T follicular helper cell (primary cell): Measurements from ENCODE around the gene TBKBP1.
"Not testable (repeated sequence)": the region's sequence is repeated elsewhere in the genome, so short reads cannot be mapped to it uniquely, and the experiment has no call there.

Experiments used
- DNase-seq: peaks from one replicate; pipeline ENCODE4 v3.0.0-alpha.2; 2020; ENCODE audit warnings: low read depth

TBKBP1 gene

DNA sequence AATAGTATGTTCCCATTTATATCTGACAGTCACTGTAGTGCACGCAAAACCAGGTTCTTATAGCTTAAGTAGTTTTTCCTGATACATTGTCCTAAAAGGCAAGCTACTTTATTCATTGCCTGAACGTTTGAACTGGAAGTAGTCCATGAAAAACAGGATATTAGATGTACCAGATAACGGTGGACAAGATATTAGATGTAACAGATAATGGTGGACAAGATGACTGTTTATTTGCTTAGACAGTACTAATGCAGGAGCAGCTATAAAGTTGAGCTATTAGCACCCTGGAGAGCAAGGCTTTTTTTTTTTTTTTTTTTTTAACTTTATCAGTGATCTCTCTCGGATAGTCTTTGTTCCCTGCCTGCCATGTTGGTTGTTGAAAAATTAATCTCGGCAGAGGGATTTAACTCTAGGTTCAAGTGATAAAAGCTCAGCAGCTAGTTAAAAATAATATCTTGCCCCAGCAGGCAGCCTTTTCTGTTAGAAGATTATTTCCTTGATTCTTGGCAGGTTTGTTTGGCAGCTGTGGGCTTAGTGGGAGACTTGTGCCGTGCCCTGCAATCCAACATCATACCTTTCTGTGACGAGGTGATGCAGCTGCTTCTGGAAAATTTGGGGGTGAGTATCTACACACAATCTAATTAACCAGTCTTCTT, 17.3 kb upstream of the TBKBP1 start:
- no peak for DNase-seq

- no peak for DNase-seq
Observed at GRCh38 chr17:47678196-47678595, 15.8 kb upstream of the TBKBP1 start.

DNA sequence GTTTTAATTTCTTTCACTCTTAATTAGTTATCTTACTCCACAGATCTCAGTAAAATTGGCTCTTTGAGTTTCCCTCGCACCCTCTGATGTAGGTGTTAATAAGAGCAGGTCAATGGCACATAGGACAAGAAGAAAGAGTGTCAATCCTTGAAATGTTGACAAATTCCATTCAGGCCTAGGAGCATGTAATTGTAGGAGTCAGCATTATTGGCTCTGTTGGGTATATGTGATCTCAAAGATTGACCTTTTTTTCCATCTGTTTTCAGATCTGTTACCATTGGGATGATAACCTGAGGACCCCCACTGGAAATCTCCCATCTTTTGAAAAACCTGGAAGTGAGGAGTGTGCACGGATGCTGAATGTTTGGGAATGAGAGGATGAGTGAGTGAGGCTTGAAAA, 11.8 kb upstream of the TBKBP1 start:
- DNase-seq = no peak

DNA sequence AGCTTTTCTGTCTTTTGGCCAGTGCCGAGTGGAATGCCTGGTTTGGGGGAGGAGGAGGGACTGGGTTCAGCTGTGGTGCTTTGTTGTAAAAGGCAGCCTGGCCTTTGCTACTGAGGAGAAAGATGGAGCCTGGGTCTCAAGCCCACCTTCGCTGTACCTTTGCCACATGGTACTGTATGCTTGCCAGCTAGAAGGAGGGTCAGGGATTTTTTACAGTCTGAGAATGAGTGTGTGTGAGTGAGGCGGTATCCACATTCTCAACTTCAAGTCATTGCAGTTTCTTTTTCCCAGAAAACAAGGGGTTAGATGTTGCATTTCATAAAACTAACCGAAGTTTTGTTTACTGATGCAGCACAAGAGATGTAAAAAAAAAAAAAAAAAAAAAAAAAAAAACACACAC, 11.2 kb upstream of the TBKBP1 start:
- DNase-seq = not testable (repeated sequence)

- no peak for DNase-seq
Observed at GRCh38 chr17:47684025-47684424, 9.9 kb upstream of the TBKBP1 start.

- no peak for DNase-seq
Observed at GRCh38 chr17:47684535-47685193, 9.3 kb upstream of the TBKBP1 start.

GRCh38 chr17:47685556-47686275, 8.2 kb upstream of the TBKBP1 start:
- DNase-seq = no peak

GRCh38 chr17:47686276-47686635, 7.7 kb upstream of the TBKBP1 start:
- DNase-seq = no peak

GRCh38 chr17:47686664-47687327, 7.2 kb upstream of the TBKBP1 start:
- no peak for DNase-seq

GRCh38 chr17:47687328-47687690, 6.7 kb upstream of the TBKBP1 start:
- DNase-seq = no peak

GRCh38 chr17:47687748-47688147, 6.2 kb upstream of the TBKBP1 start:
- no peak for DNase-seq

GRCh38 chr17:47690121-47690520, 3.8 kb upstream of the TBKBP1 start:
- DNase-seq = no peak

- DNase-seq = no peak
Observed at GRCh38 chr17:47692137-47692894, 1.6 kb upstream of the TBKBP1 start.

- no peak for DNase-seq
Observed at GRCh38 chr17:47692895-47693730, 848 bp upstream of the TBKBP1 start.

DNA sequence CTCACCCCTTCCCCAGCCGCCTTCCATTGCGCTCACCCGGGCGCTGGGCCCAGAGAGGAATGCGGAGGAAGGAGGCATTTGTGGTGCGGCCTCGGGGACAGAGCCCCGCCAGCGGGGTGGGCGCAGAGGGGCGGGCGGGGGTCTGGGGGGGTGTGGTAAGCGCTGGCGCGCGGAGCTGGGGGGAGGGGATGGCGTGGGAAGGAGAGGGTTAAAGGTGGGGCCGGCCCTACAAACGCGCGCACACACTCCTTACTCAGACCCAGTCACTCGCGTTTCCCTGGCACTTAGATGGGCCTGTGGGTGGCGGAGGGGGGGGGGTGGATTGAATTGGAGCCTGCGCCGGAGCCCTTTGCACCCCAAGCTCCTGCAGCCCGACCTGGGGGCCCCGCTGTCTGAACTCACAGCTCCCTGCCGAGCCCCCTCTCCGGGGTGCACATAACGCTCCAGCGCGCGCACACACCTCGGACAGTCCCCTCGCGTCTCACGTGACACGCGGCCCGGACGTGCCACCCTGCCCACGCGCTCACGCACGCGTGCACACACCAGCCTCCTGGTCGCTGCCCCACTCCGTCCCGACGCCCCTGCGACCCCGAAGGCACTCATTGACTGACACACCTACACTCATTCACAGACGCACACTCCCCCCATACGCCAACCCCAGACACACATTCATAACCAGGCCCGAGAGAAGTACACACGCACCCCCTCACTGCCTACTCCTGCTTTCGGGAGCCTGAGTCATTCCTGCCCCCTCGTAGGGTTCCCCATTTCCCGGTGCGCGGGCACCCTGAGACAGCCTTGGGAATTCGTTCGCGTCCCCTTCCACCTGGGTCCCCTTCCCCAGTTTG, 844 bp downstream of the TBKBP1 start:
- no peak for DNase-seq

- DNase-seq = no peak
Observed at GRCh38 chr17:47695429-47696376, 1.7 kb downstream of the TBKBP1 start.

GRCh38 chr17:47696717-47697642, 3.0 kb downstream of the TBKBP1 start:
- DNase-seq = no peak
